Measurements from ENCODE around the gene FNBP1.

The FNBP1 gene

DNA sequence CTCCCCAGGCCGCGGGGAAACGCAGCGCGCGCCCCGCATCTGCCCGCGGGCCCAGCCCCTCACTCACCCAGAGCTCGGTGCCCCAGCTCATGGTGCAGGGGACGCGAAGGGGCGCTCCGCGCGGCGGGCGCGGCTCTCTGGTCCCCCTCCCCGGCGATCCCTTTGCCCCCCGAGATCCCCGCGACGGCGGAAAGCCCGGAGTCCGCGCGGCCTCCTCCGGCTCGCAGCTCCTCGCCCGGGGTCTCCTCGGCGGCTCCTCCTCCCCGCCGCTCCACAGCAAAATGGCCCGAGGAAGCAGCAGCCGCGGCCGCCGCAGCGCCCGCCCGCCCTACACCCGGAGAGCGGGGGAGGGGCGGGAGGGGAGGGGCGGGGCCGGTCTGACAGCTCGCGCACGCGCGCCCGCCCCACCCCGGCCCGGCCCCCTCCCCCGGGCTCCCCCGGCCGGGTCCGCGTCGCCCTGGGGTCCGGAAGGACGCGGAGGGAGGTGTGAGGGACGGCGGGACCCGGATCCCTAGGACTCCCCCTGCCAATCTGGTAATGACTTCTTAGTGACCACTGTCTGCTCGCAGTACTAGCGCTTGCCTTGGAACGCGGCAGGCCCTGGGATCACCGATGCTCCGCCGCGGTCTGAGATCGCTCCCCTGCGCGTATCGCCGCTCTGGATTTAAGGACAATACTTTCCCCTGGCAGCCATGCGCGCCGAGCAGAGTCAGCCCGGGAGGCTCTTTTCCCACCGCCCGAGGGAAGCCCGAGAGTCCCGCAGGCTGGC is at the start of gene FNBP1:
TSS of gene FNBP1 (minus strand) at position 305 of the 769 bp plus-strand sequence. CDS start at position 91, 214 bp downstream.
- peak; percentile 72 for DNase-seq (ENCODE audit: low spot score)

- DNase-seq (ENCODE audit: low spot score), result peak; percentile 22
Measured at GRCh38 chr9:130090915-130091314, 47.9 kb upstream of the FNBP1 start.

- DNase-seq (ENCODE audit: low spot score), result peak; percentile 70
Measured at GRCh38 chr9:130089141-130089540, 46.2 kb upstream of the FNBP1 start.

- DNase-seq (ENCODE audit: low spot score), result peak; percentile 90
Measured at GRCh38 chr9:130088051-130088450, 45.1 kb upstream of the FNBP1 start.

DNA sequence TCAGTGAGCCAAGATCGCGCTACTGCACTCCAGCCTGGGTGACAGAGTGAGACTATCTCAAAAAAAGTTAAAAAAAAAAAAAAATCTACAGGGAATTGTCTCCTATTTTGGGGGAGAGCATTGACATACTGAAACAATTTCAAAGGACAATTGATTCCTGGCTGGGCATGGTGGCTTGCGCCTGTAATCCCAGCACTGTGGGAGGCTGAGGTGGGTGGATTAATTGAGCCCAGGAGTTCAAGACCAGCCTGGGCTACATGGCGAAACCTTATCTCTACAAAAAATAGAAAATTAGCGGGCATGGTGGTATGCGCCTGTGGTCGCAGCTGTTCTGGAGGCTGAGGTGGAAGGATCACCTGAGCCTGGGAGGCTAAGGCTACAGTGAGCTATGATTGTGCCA is 41.3 kb upstream of the FNBP1 start:
- DNase-seq (ENCODE audit: low spot score), result no peak

GRCh38 chr9:130078547-130078946 is 35.6 kb upstream of the FNBP1 start:
- DNase-seq (ENCODE audit: low spot score), result peak; percentile 79

GRCh38 chr9:130073373-130073772 is 30.4 kb upstream of the FNBP1 start:
- no peak for DNase-seq (ENCODE audit: low spot score)

GRCh38 chr9:130072515-130073235 is 29.7 kb upstream of the FNBP1 start:
- no peak for DNase-seq (ENCODE audit: low spot score)

DNA sequence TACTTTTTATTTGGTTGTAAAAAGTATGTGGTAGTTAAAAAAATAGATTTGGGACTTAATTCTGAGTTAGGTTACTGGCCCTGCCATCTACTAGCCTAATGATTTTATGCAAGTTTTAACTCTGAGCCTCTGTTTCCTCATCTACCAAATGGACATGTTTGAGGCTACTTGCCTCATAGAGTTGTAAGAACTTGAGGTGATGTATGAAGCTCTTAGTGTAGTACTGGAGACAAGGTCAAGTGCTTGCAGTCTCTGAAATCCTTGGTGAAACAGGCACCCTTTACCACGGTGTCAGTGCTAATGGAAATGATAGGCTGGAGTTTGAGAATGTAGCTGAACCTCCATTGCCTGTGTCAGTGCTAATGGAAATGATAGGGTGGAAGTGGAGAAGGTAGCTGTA is 26.1 kb upstream of the FNBP1 start:
- DNase-seq (ENCODE audit: low spot score), result no peak

GRCh38 chr9:130064621-130065020 is 21.6 kb upstream of the FNBP1 start:
- DNase-seq (ENCODE audit: low spot score), result no peak

DNA sequence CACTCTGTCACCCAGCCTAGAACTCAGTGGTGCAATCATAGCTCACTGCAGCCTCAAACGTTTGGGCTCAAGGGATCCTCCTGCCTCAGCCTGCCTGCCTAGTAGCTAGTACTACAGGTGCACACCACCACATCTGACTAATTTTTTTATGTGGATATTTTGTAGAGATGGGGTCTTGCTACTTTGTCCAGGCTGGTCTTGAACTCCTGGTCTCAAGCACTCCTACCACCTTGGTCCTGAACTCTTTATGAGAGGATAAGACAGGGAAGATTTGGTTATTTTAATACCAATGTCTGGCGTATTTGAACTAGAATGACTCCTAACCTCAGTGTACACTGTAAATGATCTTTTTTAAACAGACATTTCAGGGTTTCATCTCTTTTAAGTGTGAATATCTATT is 19.8 kb upstream of the FNBP1 start:
- no peak for DNase-seq (ENCODE audit: low spot score)

- DNase-seq (ENCODE audit: low spot score), result no peak
Measured at GRCh38 chr9:130060296-130060695, 17.3 kb upstream of the FNBP1 start.

DNA sequence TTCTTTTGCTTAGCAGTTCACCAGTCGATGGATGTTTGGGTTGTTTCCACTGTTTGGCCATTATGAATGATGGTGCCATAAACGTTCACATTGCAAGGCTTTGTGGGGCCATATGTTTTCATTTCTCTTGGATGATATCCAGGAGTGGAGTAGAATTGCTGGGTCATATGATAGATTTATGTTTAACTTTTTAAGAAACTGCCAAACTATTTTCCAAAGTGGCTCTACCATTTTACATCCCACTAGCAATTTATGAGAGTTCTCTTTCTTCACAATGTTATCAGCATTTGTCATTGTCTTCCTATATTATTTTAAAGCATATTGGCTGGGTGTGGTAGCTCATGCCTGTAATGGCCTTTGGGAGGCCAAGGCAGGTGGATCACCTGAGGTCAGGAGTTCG is 15.9 kb upstream of the FNBP1 start:
- no peak for DNase-seq (ENCODE audit: low spot score)

DNA sequence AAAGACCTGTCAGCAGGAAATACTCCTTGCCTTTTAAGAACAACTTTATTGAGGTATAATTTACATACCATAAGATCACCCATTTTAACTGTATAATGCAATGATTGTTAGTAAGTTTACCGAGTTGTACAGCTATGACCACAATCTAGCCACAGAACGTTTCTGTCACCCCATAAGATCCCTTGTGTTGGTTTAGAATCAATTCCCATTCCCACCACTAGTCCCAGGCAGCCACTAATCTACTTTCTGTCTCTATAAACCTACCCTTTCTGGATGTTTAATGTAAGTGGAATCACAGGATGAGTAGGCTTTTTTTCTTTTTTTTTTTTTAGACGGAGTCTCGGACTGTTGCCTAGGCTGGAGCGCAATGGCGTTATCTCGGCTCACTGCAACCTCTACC is 15.2 kb upstream of the FNBP1 start:
- no peak for DNase-seq (ENCODE audit: low spot score)

- no peak for DNase-seq (ENCODE audit: low spot score)
Measured at GRCh38 chr9:130054820-130055219, 11.8 kb upstream of the FNBP1 start.

GRCh38 chr9:130054325-130054786 is 11.4 kb upstream of the FNBP1 start:
- no peak for DNase-seq (ENCODE audit: low spot score)

- DNase-seq (ENCODE audit: low spot score), result peak; percentile 74
Measured at GRCh38 chr9:130053504-130054324, 10.7 kb upstream of the FNBP1 start, which contains the start of gene GPR107. Gene GPR107 (plus strand): TSS chr9:130053906. CDS start chr9:130053933, 27 bp downstream.

- no peak for DNase-seq (ENCODE audit: low spot score)
Measured at GRCh38 chr9:130053109-130053503, 10.1 kb upstream of the FNBP1 start.

- no peak for DNase-seq (ENCODE audit: low spot score)
Measured at GRCh38 chr9:130051855-130052254, 8.9 kb upstream of the FNBP1 start.

- DNase-seq (ENCODE audit: low spot score), result no peak
Measured at GRCh38 chr9:130050462-130050861, 7.5 kb upstream of the FNBP1 start.

GRCh38 chr9:130049431-130050210 is 6.6 kb upstream of the FNBP1 start:
- DNase-seq (ENCODE audit: low spot score), result no peak
